K562 (cell line): ENCODE measurements around the gene RAB38.

Experiments used
- ILK ChIP-seq: fragments of 450-650 bp; IDR thresholded peaks from 2 replicates; pipeline ENCODE4 v1.6.1; 2016; ENCODE audit warnings: missing genetic modification characterization, low read depth, mild to moderate bottlenecking, missing compliant biosample characterization, moderate library complexity, borderline replicate concordance
- NFIX ChIP-seq: fragments of 250-450 bp; sonication (Bioruptor Pico); IDR thresholded peaks from 2 replicates; pipeline ENCODE4 v1.4.0; 2020; ENCODE audit warnings: low read depth, mild to moderate bottlenecking, moderate library complexity
- SIX5 ChIP-seq, 2 experiments: IDR thresholded peaks; 2 replicates each; pipeline ENCODE4 v1.6.1; 2011; ENCODE audit warnings: low read length in 2 of 2, borderline replicate concordance in 1 of 2, low read depth in 1 of 2, mild to moderate bottlenecking in 1 of 2, moderate library complexity in 1 of 2; ENCODE audit not compliant: insufficient read depth in 1 of 2

DNA sequence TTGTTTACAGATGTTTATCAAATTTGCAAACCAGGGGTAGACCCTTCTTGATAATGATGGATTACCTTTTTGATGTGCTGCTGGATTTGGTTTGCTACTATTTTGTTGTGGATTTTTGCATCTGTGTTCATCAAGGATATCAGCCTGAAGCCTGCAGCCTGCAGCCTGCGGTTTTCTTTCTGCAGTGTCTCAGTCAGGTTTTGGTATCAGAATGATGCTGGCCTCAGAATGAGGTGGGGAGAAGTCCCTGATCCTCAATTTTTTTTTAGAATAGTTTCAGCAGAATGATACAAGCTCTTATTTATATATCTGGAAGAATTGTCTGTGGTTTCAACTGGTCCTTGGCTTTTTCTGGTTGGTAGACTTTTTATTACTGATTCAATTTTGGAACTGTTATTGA, 19.7 kb upstream of the RAB38 start:
- no peak for TF ChIP-seq NFIX (CRISPR knock-in tag)
- no peak for TF ChIP-seq SIX5 (IDR thresholded peaks at IDR 0.05; ENCODE audit: borderline replicate concordance in 1 of 2, insufficient read depth in 1 of 2, low read depth in 1 of 2, low read length in 2 of 2)
- no peak for TF ChIP-seq ILK (tag)
